ENCODE results near the gene LDB2.

The LDB2 gene

GRCh38 chr4:16715482-16715881 lies 183.0 kb downstream of the LDB2 start:
- DNase-seq: no peak

GRCh38 chr4:16714191-16714590 lies 184.3 kb downstream of the LDB2 start:
- no peak for DNase-seq

- no peak for DNase-seq
These were observed 184.7 kb downstream of the LDB2 start for GRCh38 chr4:16713696-16714095.

GRCh38 chr4:16713271-16713670 lies 185.2 kb downstream of the LDB2 start:
- DNase-seq: no peak

- DNase-seq: no peak
These were observed 188.2 kb downstream of the LDB2 start for GRCh38 chr4:16710198-16710597.

- no peak for DNase-seq
These were observed 190.6 kb downstream of the LDB2 start for GRCh38 chr4:16707874-16708273.

- no peak for DNase-seq
These were observed 192.2 kb downstream of the LDB2 start for GRCh38 chr4:16706251-16706650.

- no peak for DNase-seq
These were observed 193.1 kb downstream of the LDB2 start for GRCh38 chr4:16705341-16705740.

GRCh38 chr4:16704489-16704888 lies 194.0 kb downstream of the LDB2 start:
- no peak for DNase-seq

- DNase-seq: no peak
These were observed 202.5 kb downstream of the LDB2 start for GRCh38 chr4:16695896-16696295.

GRCh38 chr4:16694884-16695276 lies 203.6 kb downstream of the LDB2 start:
- no peak for DNase-seq

- DNase-seq: no peak
These were observed 204.1 kb downstream of the LDB2 start for GRCh38 chr4:16694173-16694883.

GRCh38 chr4:16693641-16694040 lies 204.8 kb downstream of the LDB2 start:
- DNase-seq: no peak

- DNase-seq: no peak
These were observed 205.4 kb downstream of the LDB2 start for GRCh38 chr4:16692961-16693506.

GRCh38 chr4:16692524-16692923 lies 205.9 kb downstream of the LDB2 start:
- no peak for DNase-seq

GRCh38 chr4:16692046-16692445 lies 206.4 kb downstream of the LDB2 start:
- DNase-seq: no peak

- no peak for DNase-seq
These were observed 207.0 kb downstream of the LDB2 start for GRCh38 chr4:16691450-16691849.

- DNase-seq: no peak
These were observed 210.6 kb downstream of the LDB2 start for GRCh38 chr4:16687845-16688244.

- DNase-seq: no peak
These were observed 211.4 kb downstream of the LDB2 start for GRCh38 chr4:16687011-16687410.

- no peak for DNase-seq
These were observed 212.2 kb downstream of the LDB2 start for GRCh38 chr4:16686195-16686594.

GRCh38 chr4:16685536-16685935 lies 212.9 kb downstream of the LDB2 start:
- DNase-seq: no peak

- DNase-seq: no peak
These were observed 213.5 kb downstream of the LDB2 start for GRCh38 chr4:16684935-16685334.

- DNase-seq: no peak
These were observed 214.3 kb downstream of the LDB2 start for GRCh38 chr4:16684097-16684496.

- no peak for DNase-seq
These were observed 215.5 kb downstream of the LDB2 start for GRCh38 chr4:16682975-16683374.

Measured in KG1 (cell line).